22Rv1 (cell line): ENCODE measurements around the gene HGS.
A peak's percentile ranks its signal among the peaks of the same experiment; 100 is the strongest.

Experiments used
- ZFX ChIP-seq: fragments of 450-650 bp; IDR thresholded peaks from 2 replicates; pipeline ENCODE4 v1.6.1; 2017; ENCODE audit warnings: antibody characterized with exemption, borderline replicate concordance
- TF ChIP-seq, protein P1 (sequence below): fragments of 450-650 bp; IDR thresholded peaks from 2 replicates; pipeline ENCODE4 v1.5.1; 2017; ENCODE audit warnings: mild to moderate bottlenecking

DNA sequence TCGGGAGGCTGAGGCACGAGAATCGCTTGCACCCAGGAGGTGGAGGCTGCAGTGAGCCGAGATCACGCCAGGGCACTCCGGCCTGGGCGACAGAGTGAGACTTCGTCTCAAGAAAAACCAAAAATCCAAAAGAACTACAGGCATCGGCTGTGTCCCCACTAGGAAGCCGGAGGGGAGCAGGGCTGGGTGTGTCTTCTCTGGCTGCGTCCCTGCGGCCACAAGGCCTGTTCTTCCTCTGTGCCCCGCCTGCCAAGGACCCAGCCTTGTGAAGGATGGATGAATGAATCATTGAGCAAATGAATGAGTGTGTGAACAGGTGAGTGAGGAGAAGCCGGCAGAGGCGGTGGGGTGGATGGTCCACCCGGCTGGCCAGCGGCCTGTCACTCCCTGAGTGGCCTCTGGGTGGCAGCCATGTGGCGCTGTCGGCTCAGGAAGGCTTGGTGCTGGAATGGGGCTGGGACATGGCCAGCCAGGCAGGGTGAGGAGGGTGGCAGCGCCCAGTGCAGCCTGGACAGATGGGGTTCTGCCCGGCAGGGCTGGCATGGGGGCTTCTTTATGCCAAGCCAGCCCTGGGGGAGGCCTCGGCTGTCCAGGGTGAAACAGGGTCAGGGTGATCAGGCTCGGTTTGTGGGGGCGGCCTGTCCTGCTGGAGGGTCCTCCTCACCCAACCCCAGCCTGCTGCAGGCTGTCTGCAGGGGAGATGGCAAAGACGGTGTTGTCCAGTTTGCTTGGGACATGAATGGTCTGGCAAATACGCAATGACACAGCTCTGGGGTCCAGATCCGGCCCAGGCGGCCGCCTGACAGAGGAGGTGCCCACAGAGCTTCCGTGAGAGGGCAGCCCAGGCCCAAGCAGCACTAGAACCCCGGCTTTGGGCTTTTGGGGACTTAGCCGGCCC, 49.9 kb downstream of the HGS start:
- TF ChIP-seq, protein P1, sequence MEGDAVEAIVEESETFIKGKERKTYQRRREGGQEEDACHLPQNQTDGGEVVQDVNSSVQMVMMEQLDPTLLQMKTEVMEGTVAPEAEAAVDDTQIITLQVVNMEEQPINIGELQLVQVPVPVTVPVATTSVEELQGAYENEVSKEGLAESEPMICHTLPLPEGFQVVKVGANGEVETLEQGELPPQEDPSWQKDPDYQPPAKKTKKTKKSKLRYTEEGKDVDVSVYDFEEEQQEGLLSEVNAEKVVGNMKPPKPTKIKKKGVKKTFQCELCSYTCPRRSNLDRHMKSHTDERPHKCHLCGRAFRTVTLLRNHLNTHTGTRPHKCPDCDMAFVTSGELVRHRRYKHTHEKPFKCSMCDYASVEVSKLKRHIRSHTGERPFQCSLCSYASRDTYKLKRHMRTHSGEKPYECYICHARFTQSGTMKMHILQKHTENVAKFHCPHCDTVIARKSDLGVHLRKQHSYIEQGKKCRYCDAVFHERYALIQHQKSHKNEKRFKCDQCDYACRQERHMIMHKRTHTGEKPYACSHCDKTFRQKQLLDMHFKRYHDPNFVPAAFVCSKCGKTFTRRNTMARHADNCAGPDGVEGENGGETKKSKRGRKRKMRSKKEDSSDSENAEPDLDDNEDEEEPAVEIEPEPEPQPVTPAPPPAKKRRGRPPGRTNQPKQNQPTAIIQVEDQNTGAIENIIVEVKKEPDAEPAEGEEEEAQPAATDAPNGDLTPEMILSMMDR, result peak; percentile 95
- TF ChIP-seq ZFX, result no peak
